ENCODE measurements around the gene OSR1.
"Not testable (repeated sequence)": the region's sequence is repeated elsewhere in the genome, so short reads cannot be mapped to it uniquely, and the experiment has no call there.

- not testable (repeated sequence) for TF ChIP-seq CTCF (IDR thresholded peaks at IDR 0.05); ZFX (IDR thresholded peaks at IDR 0.05; ENCODE audit: borderline replicate concordance)
Observed at GRCh38 chr2:19305400-19306055, 52.9 kb downstream of the OSR1 start.

Data from 22Rv1 (cell line).